ENCODE data around the gene CHD2.

The CHD2 gene

GRCh38 chr15:92932946-92933649, 33.0 kb downstream of the CHD2 start:
- Histone ChIP-seq H3K27ac (ENCODE audit: low read depth, low read length) (no peak overlapping the region), H3K79me2 (ENCODE audit: control insufficient read depth, insufficient read depth, low read length, unreplicated experiment) (peaks cover 51% of the 10 kb centered on the region), H3K36me3 (ENCODE audit: insufficient read depth, low read length) (peaks cover 68% of the 10 kb centered on the region), H3K27me3 (ENCODE audit: insufficient read depth, low read length) (no peaks in the 10 kb centered on the region), H2AFZ (ENCODE audit: low read length, unreplicated experiment) (no peak overlapping the region), H3K4me3 (ENCODE audit: low read depth, low read length) (no peak overlapping the region), H3K4me1 (ENCODE audit: control insufficient read depth, insufficient read depth, low read length, unreplicated experiment) (peaks cover 14% of the 10 kb centered on the region)

- no peak overlapping the region for H3K27ac ChIP-seq (ENCODE audit: low read depth, low read length)
- H2AFZ ChIP-seq (ENCODE audit: low read length, unreplicated experiment) = no peak overlapping the region
- no peaks in the 10 kb centered on the region for H3K27me3 ChIP-seq (ENCODE audit: insufficient read depth, low read length)
- no peak overlapping the region for H3K4me3 ChIP-seq (ENCODE audit: low read depth, low read length)
- peaks cover 66% of the 10 kb centered on the region for H3K36me3 ChIP-seq (ENCODE audit: insufficient read depth, low read length)
- H3K79me2 ChIP-seq (ENCODE audit: control insufficient read depth, insufficient read depth, low read length, unreplicated experiment) = peaks cover 47% of the 10 kb centered on the region
- H3K4me1 ChIP-seq (ENCODE audit: control insufficient read depth, insufficient read depth, low read length, unreplicated experiment) = peaks cover 14% of the 10 kb centered on the region
Measured at GRCh38 chr15:92933831-92934230, 33.7 kb downstream of the CHD2 start.

- Histone ChIP-seq H3K4me1 (ENCODE audit: control insufficient read depth, insufficient read depth, low read length, unreplicated experiment) (peaks cover 14% of the 10 kb centered on the region), H3K79me2 (ENCODE audit: control insufficient read depth, insufficient read depth, low read length, unreplicated experiment) (peaks cover 40% of the 10 kb centered on the region), H2AFZ (ENCODE audit: low read length, unreplicated experiment) (no peak overlapping the region), H3K27ac (ENCODE audit: low read depth, low read length) (no peak overlapping the region), H3K4me3 (ENCODE audit: low read depth, low read length) (no peak overlapping the region), H3K36me3 (ENCODE audit: insufficient read depth, low read length) (peaks cover 68% of the 10 kb centered on the region), H3K27me3 (ENCODE audit: insufficient read depth, low read length) (no peaks in the 10 kb centered on the region)
Measured at GRCh38 chr15:92934716-92935115, 34.6 kb downstream of the CHD2 start.

GRCh38 chr15:92936138-92936537, 36.0 kb downstream of the CHD2 start:
- H3K79me2 ChIP-seq (ENCODE audit: control insufficient read depth, insufficient read depth, low read length, unreplicated experiment) = peaks cover 29% of the 10 kb centered on the region
- H3K36me3 ChIP-seq (ENCODE audit: insufficient read depth, low read length) = peaks cover 64% of the 10 kb centered on the region
- no peaks in the 10 kb centered on the region for H3K4me1 ChIP-seq (ENCODE audit: control insufficient read depth, insufficient read depth, low read length, unreplicated experiment)

GRCh38 chr15:92936693-92937092, 36.6 kb downstream of the CHD2 start:
- peaks cover 66% of the 10 kb centered on the region for H3K36me3 ChIP-seq (ENCODE audit: insufficient read depth, low read length)
- peaks cover 29% of the 10 kb centered on the region for H3K79me2 ChIP-seq (ENCODE audit: control insufficient read depth, insufficient read depth, low read length, unreplicated experiment)
- no peak overlapping the region for H2AFZ ChIP-seq (ENCODE audit: low read length, unreplicated experiment)
- H3K27ac ChIP-seq (ENCODE audit: low read depth, low read length) = no peak overlapping the region
- no peaks in the 10 kb centered on the region for H3K27me3 ChIP-seq (ENCODE audit: insufficient read depth, low read length)
- no peaks in the 10 kb centered on the region for H3K4me1 ChIP-seq (ENCODE audit: control insufficient read depth, insufficient read depth, low read length, unreplicated experiment)
- no peak overlapping the region for H3K4me3 ChIP-seq (ENCODE audit: low read depth, low read length)

More at GRCh38 chr15:92936138-92936537, 36.0 kb downstream of the CHD2 start:
- H3K27me3 ChIP-seq (ENCODE audit: insufficient read depth, low read length) = no peaks in the 10 kb centered on the region
- no peak overlapping the region for H2AFZ ChIP-seq (ENCODE audit: low read length, unreplicated experiment)
- no peak overlapping the region for H3K4me3 ChIP-seq (ENCODE audit: low read depth, low read length)
- H3K27ac ChIP-seq (ENCODE audit: low read depth, low read length) = no peak overlapping the region

GRCh38 chr15:92937901-92938300, 37.8 kb downstream of the CHD2 start:
- H3K27me3 ChIP-seq (ENCODE audit: insufficient read depth, low read length) = no peaks in the 10 kb centered on the region
- no peak overlapping the region for H3K27ac ChIP-seq (ENCODE audit: low read depth, low read length)
- H3K79me2 ChIP-seq (ENCODE audit: control insufficient read depth, insufficient read depth, low read length, unreplicated experiment) = peaks cover 36% of the 10 kb centered on the region
- no peak overlapping the region for H3K4me3 ChIP-seq (ENCODE audit: low read depth, low read length)
- no peak overlapping the region for H2AFZ ChIP-seq (ENCODE audit: low read length, unreplicated experiment)
- H3K4me1 ChIP-seq (ENCODE audit: control insufficient read depth, insufficient read depth, low read length, unreplicated experiment) = no peaks in the 10 kb centered on the region
- peaks cover 77% of the 10 kb centered on the region for H3K36me3 ChIP-seq (ENCODE audit: insufficient read depth, low read length)

- peaks cover 39% of the 10 kb centered on the region for H3K79me2 ChIP-seq (ENCODE audit: control insufficient read depth, insufficient read depth, low read length, unreplicated experiment)
- peaks cover 82% of the 10 kb centered on the region for H3K36me3 ChIP-seq (ENCODE audit: insufficient read depth, low read length)
- no peaks in the 10 kb centered on the region for H3K4me1 ChIP-seq (ENCODE audit: control insufficient read depth, insufficient read depth, low read length, unreplicated experiment)
Measured at GRCh38 chr15:92938387-92938786, 38.3 kb downstream of the CHD2 start.

GRCh38 chr15:92941668-92942067, 41.5 kb downstream of the CHD2 start:
- no peaks in the 10 kb centered on the region for H3K4me1 ChIP-seq (ENCODE audit: control insufficient read depth, insufficient read depth, low read length, unreplicated experiment)
- peaks cover 20% of the 10 kb centered on the region for H3K79me2 ChIP-seq (ENCODE audit: control insufficient read depth, insufficient read depth, low read length, unreplicated experiment)
- no peak overlapping the region for H3K27ac ChIP-seq (ENCODE audit: low read depth, low read length)
- H3K4me3 ChIP-seq (ENCODE audit: low read depth, low read length) = no peak overlapping the region
- H2AFZ ChIP-seq (ENCODE audit: low read length, unreplicated experiment) = no peak overlapping the region
- no peaks in the 10 kb centered on the region for H3K27me3 ChIP-seq (ENCODE audit: insufficient read depth, low read length)
- H3K36me3 ChIP-seq (ENCODE audit: insufficient read depth, low read length) = peaks cover 87% of the 10 kb centered on the region

More at GRCh38 chr15:92938387-92938786, 38.3 kb downstream of the CHD2 start:
- Histone ChIP-seq H3K4me3 (ENCODE audit: low read depth, low read length) (no peak overlapping the region), H2AFZ (ENCODE audit: low read length, unreplicated experiment) (no peak overlapping the region), H3K27ac (ENCODE audit: low read depth, low read length) (no peak overlapping the region), H3K27me3 (ENCODE audit: insufficient read depth, low read length) (no peaks in the 10 kb centered on the region)

GRCh38 chr15:92942706-92943105, 42.6 kb downstream of the CHD2 start:
- Histone ChIP-seq H3K36me3 (ENCODE audit: insufficient read depth, low read length) (peaks cover 87% of the 10 kb centered on the region), H3K4me3 (ENCODE audit: low read depth, low read length) (no peak overlapping the region), H3K4me1 (ENCODE audit: control insufficient read depth, insufficient read depth, low read length, unreplicated experiment) (no peaks in the 10 kb centered on the region), H3K27me3 (ENCODE audit: insufficient read depth, low read length) (no peaks in the 10 kb centered on the region), H3K79me2 (ENCODE audit: control insufficient read depth, insufficient read depth, low read length, unreplicated experiment) (peaks cover 22% of the 10 kb centered on the region), H3K27ac (ENCODE audit: low read depth, low read length) (no peak overlapping the region), H2AFZ (ENCODE audit: low read length, unreplicated experiment) (no peak overlapping the region)

GRCh38 chr15:92943581-92943980, 43.5 kb downstream of the CHD2 start:
- no peaks in the 10 kb centered on the region for H3K4me1 ChIP-seq (ENCODE audit: control insufficient read depth, insufficient read depth, low read length, unreplicated experiment)
- no peak overlapping the region for H3K27ac ChIP-seq (ENCODE audit: low read depth, low read length)
- peaks cover 90% of the 10 kb centered on the region for H3K36me3 ChIP-seq (ENCODE audit: insufficient read depth, low read length)
- no peak overlapping the region for H3K4me3 ChIP-seq (ENCODE audit: low read depth, low read length)
- peaks cover 25% of the 10 kb centered on the region for H3K79me2 ChIP-seq (ENCODE audit: control insufficient read depth, insufficient read depth, low read length, unreplicated experiment)
- no peaks in the 10 kb centered on the region for H3K27me3 ChIP-seq (ENCODE audit: insufficient read depth, low read length)
- no peak overlapping the region for H2AFZ ChIP-seq (ENCODE audit: low read length, unreplicated experiment)

- Histone ChIP-seq H3K79me2 (ENCODE audit: control insufficient read depth, insufficient read depth, low read length, unreplicated experiment) (peaks cover 25% of the 10 kb centered on the region), H3K4me3 (ENCODE audit: low read depth, low read length) (no peak overlapping the region), H2AFZ (ENCODE audit: low read length, unreplicated experiment) (no peak overlapping the region)
Measured at GRCh38 chr15:92944946-92945521, 44.9 kb downstream of the CHD2 start.

More at GRCh38 chr15:92944946-92945521, 44.9 kb downstream of the CHD2 start:
- Histone ChIP-seq H3K27ac (ENCODE audit: low read depth, low read length) (no peak overlapping the region), H3K4me1 (ENCODE audit: control insufficient read depth, insufficient read depth, low read length, unreplicated experiment) (no peaks in the 10 kb centered on the region), H3K27me3 (ENCODE audit: insufficient read depth, low read length) (no peaks in the 10 kb centered on the region), H3K36me3 (ENCODE audit: insufficient read depth, low read length) (peaks cover 90% of the 10 kb centered on the region)
